Parathyroid adenoma (tissue), 2 donors: ENCODE measurements around the gene STX7.

Experiments
- H2AFZ ChIP-seq: fragments of 300-600 bp; sonication (generic); one replicate; pipeline ENCODE4 v1.7.0; 2017; ENCODE audit warnings: antibody characterized with exemption, mild to moderate bottlenecking
- H3K27ac ChIP-seq: fragments of 300-600 bp; sonication (generic); one replicate; pipeline ENCODE4 v1.7.0; 2017
- H3K27me3 ChIP-seq: fragments of 300-600 bp; sonication (generic); one replicate; pipeline ENCODE4 v1.7.0; 2017; ENCODE audit warnings: low read length; ENCODE audit not compliant: control insufficient read depth, insufficient read depth
- H3K36me3 ChIP-seq: fragments of 300-600 bp; sonication (generic); one replicate; pipeline ENCODE4 v1.7.0; 2017; ENCODE audit warnings: low read length; ENCODE audit not compliant: control insufficient read depth, insufficient read depth
- H3K4me1 ChIP-seq: fragments of 300-600 bp; sonication (generic); one replicate; pipeline ENCODE4 v1.7.0; 2017; ENCODE audit warnings: control low read depth
- H3K4me2 ChIP-seq: fragments of 300-600 bp; sonication (generic); one replicate; pipeline ENCODE4 v1.7.0; 2017; ENCODE audit warnings: low read length
- H3K4me3 ChIP-seq: fragments of 300-600 bp; sonication (generic); one replicate; pipeline ENCODE4 v1.7.0; 2017; ENCODE audit warnings: low read depth, low read length
- H3K79me2 ChIP-seq: fragments of 300-600 bp; sonication (generic); one replicate; pipeline ENCODE4 v1.7.0; 2017; ENCODE audit warnings: control low read depth
- H3K9ac ChIP-seq: fragments of 300-600 bp; sonication (generic); one replicate; pipeline ENCODE4 v1.7.0; 2017; ENCODE audit warnings: mild to moderate bottlenecking
- H3K9me3 ChIP-seq: fragments of 300-600 bp; sonication (generic); one replicate; pipeline ENCODE4 v1.7.0; 2017; ENCODE audit warnings: low read length; ENCODE audit not compliant: control insufficient read depth
- TF ChIP-seq, protein P1 (sequence below): fragments of 300-600 bp; sonication (generic); IDR thresholded peaks from one replicate; pipeline ENCODE4 v1.7.0; 2017; ENCODE audit warnings: antibody characterized with exemption, mild to moderate bottlenecking
- donor health status: primary hyperparathyroidism.

The STX7 gene

DNA sequence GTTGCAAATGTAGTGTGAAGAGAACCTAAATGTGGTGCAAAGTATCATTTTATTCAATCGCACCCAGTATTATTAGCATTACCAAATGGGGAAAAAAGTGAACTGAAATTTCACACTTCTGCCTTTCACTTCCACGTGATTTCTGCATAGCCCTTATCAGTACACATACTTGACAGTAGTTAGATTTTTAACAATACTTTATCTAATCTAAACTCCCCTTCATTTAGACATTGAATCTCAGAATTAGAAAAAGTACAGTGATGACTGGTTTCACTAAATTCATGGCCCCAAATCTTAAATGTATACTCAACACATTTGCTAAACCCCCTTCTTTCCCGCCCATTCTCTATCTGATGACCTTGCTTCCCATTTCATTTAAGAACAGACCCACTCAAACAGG is 14.3 kb downstream of the STX7 start:
- peaks cover 20% of the 10 kb centered on the region for H3K79me2 ChIP-seq
- no peak overlapping the region for H3K27ac ChIP-seq
- H3K4me2 ChIP-seq, result no peak overlapping the region
- H3K9ac ChIP-seq, result no peak overlapping the region
- H3K9me3 ChIP-seq, result no peaks in the 10 kb centered on the region
- TF ChIP-seq, protein P1, sequence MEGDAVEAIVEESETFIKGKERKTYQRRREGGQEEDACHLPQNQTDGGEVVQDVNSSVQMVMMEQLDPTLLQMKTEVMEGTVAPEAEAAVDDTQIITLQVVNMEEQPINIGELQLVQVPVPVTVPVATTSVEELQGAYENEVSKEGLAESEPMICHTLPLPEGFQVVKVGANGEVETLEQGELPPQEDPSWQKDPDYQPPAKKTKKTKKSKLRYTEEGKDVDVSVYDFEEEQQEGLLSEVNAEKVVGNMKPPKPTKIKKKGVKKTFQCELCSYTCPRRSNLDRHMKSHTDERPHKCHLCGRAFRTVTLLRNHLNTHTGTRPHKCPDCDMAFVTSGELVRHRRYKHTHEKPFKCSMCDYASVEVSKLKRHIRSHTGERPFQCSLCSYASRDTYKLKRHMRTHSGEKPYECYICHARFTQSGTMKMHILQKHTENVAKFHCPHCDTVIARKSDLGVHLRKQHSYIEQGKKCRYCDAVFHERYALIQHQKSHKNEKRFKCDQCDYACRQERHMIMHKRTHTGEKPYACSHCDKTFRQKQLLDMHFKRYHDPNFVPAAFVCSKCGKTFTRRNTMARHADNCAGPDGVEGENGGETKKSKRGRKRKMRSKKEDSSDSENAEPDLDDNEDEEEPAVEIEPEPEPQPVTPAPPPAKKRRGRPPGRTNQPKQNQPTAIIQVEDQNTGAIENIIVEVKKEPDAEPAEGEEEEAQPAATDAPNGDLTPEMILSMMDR, result no peak
- H3K36me3 ChIP-seq, result no peaks in the 10 kb centered on the region
- H3K27me3 ChIP-seq, result no peaks in the 10 kb centered on the region
- H3K4me1 ChIP-seq, result peaks cover 6% of the 10 kb centered on the region
- H3K4me3 ChIP-seq, result no peak overlapping the region
- no peak overlapping the region for H2AFZ ChIP-seq

DNA sequence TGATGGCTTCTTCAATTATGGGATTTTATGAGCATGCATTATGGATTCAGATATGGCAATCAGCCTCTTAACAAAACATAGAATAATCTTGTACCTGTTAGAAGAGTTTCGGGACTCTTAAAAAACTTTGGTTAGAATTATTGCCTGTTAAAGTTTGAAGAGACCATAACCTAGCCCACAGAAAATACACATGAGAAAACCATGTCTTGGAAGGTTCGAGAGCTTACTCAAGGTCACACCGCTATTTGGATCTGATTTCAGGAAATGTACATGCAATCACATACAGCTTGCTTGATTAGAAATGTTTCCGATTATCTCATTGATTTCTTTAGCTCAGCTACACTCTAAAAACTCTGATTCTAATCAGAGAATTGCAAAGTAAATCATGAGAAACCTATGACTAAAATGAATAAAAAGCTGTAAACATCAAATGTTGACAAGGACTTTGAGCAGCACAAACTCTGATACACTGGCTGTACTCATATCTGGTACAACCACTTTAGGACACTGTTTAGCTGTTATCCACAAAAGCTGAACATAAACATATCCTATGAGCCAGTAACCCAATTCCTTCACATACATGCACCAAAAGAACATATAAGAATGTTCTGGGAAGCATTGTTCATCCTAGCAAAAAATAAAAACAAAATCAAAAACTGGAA is 16.3 kb downstream of the STX7 start:
- Histone ChIP-seq H3K4me2 (no peak overlapping the region), H3K9me3 (no peaks in the 10 kb centered on the region), H3K27ac (no peak overlapping the region), H3K27me3 (no peaks in the 10 kb centered on the region), H3K9ac (no peak overlapping the region), H3K36me3 (no peaks in the 10 kb centered on the region), H3K4me3 (no peak overlapping the region), H3K4me1 (peaks cover 6% of the 10 kb centered on the region), H2AFZ (no peak overlapping the region), H3K79me2 (peaks cover 22% of the 10 kb centered on the region)
- TF ChIP-seq, protein P1, result no peak

DNA sequence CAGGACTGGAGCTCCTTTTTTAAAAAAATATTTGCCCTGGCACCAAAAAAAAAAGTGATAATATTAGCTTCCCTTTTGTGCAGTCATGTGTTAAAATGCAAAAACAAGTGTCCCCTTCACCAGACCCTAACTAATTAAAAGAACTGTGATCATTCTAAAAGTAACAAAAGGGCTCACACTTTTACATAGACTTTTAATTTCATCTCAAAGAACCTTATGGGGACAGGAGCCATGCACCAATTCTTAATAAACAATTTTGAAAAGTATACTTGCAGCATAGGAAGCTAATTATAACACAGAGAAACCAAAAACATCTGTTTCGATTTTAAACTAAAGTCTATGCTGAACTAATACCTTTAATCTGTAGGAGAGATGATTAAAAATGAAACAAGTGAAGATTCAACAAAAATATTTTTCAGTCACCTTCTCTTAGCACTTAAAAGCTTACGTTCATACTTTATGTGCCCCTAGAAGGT is 17.3 kb downstream of the STX7 start:
- no peak overlapping the region for H3K27ac ChIP-seq
- H3K79me2 ChIP-seq, result peaks cover 22% of the 10 kb centered on the region
- no peak overlapping the region for H3K4me2 ChIP-seq
- H3K9me3 ChIP-seq, result no peaks in the 10 kb centered on the region
- H3K9ac ChIP-seq, result no peak overlapping the region
- TF ChIP-seq, protein P1, result no peak
- H3K36me3 ChIP-seq, result no peaks in the 10 kb centered on the region
- no peak overlapping the region for H2AFZ ChIP-seq
- H3K4me3 ChIP-seq, result no peak overlapping the region
- no peaks in the 10 kb centered on the region for H3K27me3 ChIP-seq
- peaks cover 6% of the 10 kb centered on the region for H3K4me1 ChIP-seq

DNA sequence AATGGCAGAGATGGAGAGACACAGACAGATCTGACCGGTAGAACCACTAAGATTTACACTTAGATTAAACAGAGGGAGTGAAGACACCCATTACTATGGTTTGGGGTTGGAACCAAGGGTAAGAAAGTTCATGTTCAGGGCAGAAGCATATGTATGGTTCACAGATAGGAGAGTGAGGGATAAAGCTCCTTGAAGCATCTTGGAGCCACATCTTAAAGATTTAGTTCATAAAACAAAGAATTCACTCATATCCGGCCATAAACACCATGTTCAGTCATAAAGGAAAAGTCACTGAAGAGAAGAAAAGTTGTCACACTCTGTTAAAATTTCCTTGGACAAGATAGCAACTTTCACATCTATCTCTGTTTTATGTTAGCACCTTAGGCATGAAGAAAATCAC is 18.0 kb downstream of the STX7 start:
- no peaks in the 10 kb centered on the region for H3K27me3 ChIP-seq
- H3K9me3 ChIP-seq, result no peaks in the 10 kb centered on the region
- no peak overlapping the region for H3K4me3 ChIP-seq
- H3K79me2 ChIP-seq, result peaks cover 22% of the 10 kb centered on the region
- no peak overlapping the region for H2AFZ ChIP-seq
- H3K9ac ChIP-seq, result no peak overlapping the region
- no peak overlapping the region for H3K27ac ChIP-seq
- TF ChIP-seq, protein P1, result no peak
- H3K4me2 ChIP-seq, result no peak overlapping the region
- H3K4me1 ChIP-seq, result peaks cover under 1% of the 10 kb centered on the region
- no peaks in the 10 kb centered on the region for H3K36me3 ChIP-seq

DNA sequence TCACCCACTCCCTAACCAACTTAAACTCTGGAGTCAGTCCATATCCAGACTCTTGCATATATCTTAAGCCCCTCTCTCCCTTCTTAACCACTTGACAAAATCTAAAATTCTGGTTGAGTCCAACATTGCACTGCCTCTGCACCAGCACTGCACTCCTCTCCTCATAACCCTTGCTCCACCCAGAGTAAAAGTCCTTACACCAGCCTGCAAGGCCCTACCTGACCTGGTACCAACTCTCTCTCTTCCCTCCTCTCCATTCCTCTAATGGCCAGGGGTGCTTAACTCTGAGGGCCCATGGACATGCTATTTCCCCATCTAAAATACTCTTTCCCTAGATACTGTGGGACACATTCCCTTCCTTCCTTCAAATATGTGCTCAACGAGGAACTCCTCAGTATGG is 21.0 kb downstream of the STX7 start:
- Histone ChIP-seq H3K4me1 (no peaks in the 10 kb centered on the region), H3K4me3 (no peak overlapping the region), H2AFZ (no peak overlapping the region), H3K9ac (no peak overlapping the region), H3K9me3 (no peaks in the 10 kb centered on the region), H3K4me2 (no peak overlapping the region), H3K27ac (no peak overlapping the region), H3K79me2 (peaks cover 21% of the 10 kb centered on the region), H3K27me3 (no peaks in the 10 kb centered on the region), H3K36me3 (no peaks in the 10 kb centered on the region)
- TF ChIP-seq, protein P1, result no peak
